Neuronal stem cell (in vitro differentiated cells): ENCODE results near the gene OPN4.
A peak's percentile ranks its signal among the peaks of the same experiment; 100 is the strongest.

Experiments used
- DNase-seq: peaks from one replicate; pipeline ENCODE4 v3.0.0-alpha.2; 2013; ENCODE audit warnings: low spot score
- H2AFZ ChIP-seq: one replicate; pipeline ENCODE4 v1.6.1; 2013; ENCODE audit warnings: mild to moderate bottlenecking, low read length, inconsistent platforms
- H2AK5ac ChIP-seq: 2 replicates; pipeline ENCODE4 v1.6.1; 2013; ENCODE audit warnings: low read depth, mild to moderate bottlenecking, inconsistent platforms, low read length, moderate library complexity, mixed read lengths
- H2BK120ac ChIP-seq: 2 replicates; pipeline ENCODE4 v1.6.1; 2013; ENCODE audit warnings: low read depth, mild to moderate bottlenecking, inconsistent platforms, low read length, moderate library complexity, mixed read lengths
- H2BK12ac ChIP-seq: one replicate; pipeline ENCODE4 v1.6.1; 2013; ENCODE audit warnings: low read length, inconsistent platforms
- H2BK15ac ChIP-seq: 2 replicates; pipeline ENCODE4 v1.6.1; 2013; ENCODE audit warnings: mild to moderate bottlenecking, low read length, inconsistent platforms, mixed read lengths
- H2BK5ac ChIP-seq: one replicate; pipeline ENCODE4 v1.6.1; 2013; ENCODE audit warnings: inconsistent platforms, mild to moderate bottlenecking, low read length, moderate library complexity
- H3K14ac ChIP-seq: one replicate; pipeline ENCODE4 v1.6.1; 2013; ENCODE audit warnings: low read length, inconsistent platforms
- H3K18ac ChIP-seq: 2 replicates; pipeline ENCODE4 v1.6.1; 2013; ENCODE audit warnings: low read length, inconsistent platforms
- H3K23ac ChIP-seq: 2 replicates; pipeline ENCODE4 v1.6.1; 2013; ENCODE audit warnings: low read depth, mild to moderate bottlenecking, mixed read lengths, low read length, inconsistent platforms; ENCODE audit not compliant: poor library complexity
- H3K27ac ChIP-seq: replicated peaks from 3 replicates; pipeline ENCODE4 v1.5.1; 2013; ENCODE audit warnings: low read length, inconsistent platforms
- H3K27me3 ChIP-seq, 3 experiments: 2 replicates each; pipeline ENCODE4 v1.6.1; 2013; ENCODE audit warnings: low read length in 3 of 3, mild to moderate bottlenecking in 2 of 3, inconsistent platforms in 1 of 3, low read depth in 1 of 3, mixed read lengths in 1 of 3, moderate library complexity in 1 of 3; ENCODE audit not compliant: control insufficient read depth in 3 of 3, insufficient read depth in 3 of 3
- H3K36me3 ChIP-seq, 2 donors: replicated peaks in 1 of 2; 2 replicates each; pipeline ENCODE4 v1.6.1; 2013; ENCODE audit warnings: low read length in 2 of 2; ENCODE audit not compliant: control insufficient read depth in 2 of 2, insufficient read depth in 2 of 2
- H3K4ac ChIP-seq: 2 replicates; pipeline ENCODE4 v1.6.1; 2013; ENCODE audit warnings: inconsistent platforms, mild to moderate bottlenecking, low read length, moderate library complexity
- H3K4me1 ChIP-seq, 2 donors: 1 replicate in 1 of 2; 2 replicates in 1 of 2; pipeline ENCODE4 v1.6.1; 2013; ENCODE audit warnings: low read length in 2 of 2, low read depth in 1 of 2; ENCODE audit not compliant: control insufficient read depth in 2 of 2, insufficient read depth in 1 of 2
- H3K4me2 ChIP-seq: one replicate; pipeline ENCODE4 v1.6.1; 2013; ENCODE audit warnings: mild to moderate bottlenecking, low read length, inconsistent platforms; ENCODE audit not compliant: insufficient read depth, poor library complexity, severe bottlenecking
- H3K4me3 ChIP-seq, 2 donors: 2 replicates each; pipeline ENCODE4 v1.5.1; 2013; ENCODE audit warnings: low read length in 2 of 2, mild to moderate bottlenecking in 2 of 2, inconsistent platforms in 1 of 2, moderate library complexity in 1 of 2
- H3K79me1 ChIP-seq: one replicate; pipeline ENCODE4 v1.6.1; 2013; ENCODE audit warnings: low read depth, mild to moderate bottlenecking, inconsistent platforms, low read length, moderate library complexity
- H3K9ac ChIP-seq: one replicate; pipeline ENCODE4 v1.6.1; 2013; ENCODE audit warnings: mild to moderate bottlenecking, low read depth, low read length, inconsistent platforms; ENCODE audit not compliant: poor library complexity
- H3K9me3 ChIP-seq, 2 donors: replicated peaks in 1 of 2; 2 replicates each; pipeline versions ENCODE3 to v1.6.1; 2013; ENCODE audit warnings: low read length in 2 of 2, mild to moderate bottlenecking in 2 of 2, inconsistent platforms in 1 of 2, low read depth in 1 of 2, mixed read lengths in 1 of 2, moderate library complexity in 1 of 2; ENCODE audit not compliant: control insufficient read depth in 2 of 2, insufficient read depth in 1 of 2
- H4K8ac ChIP-seq: one replicate; pipeline ENCODE4 v1.6.1; 2013; ENCODE audit warnings: low read depth, mild to moderate bottlenecking, inconsistent platforms, low read length, moderate library complexity
- H4K91ac ChIP-seq: one replicate; pipeline ENCODE4 v1.6.1; 2013; ENCODE audit warnings: low read length, low read depth, mild to moderate bottlenecking, inconsistent platforms; ENCODE audit not compliant: poor library complexity
- WGBS, 2 donors: extraction: QIAGEN DNeasy Blood & Tissue Kit; methylation state at CpG; one replicate each; pipeline ENCODE4 v1.1.7; 2013; ENCODE audit warnings: missing lambda C conversion rate in 2 of 2, mixed read lengths in 1 of 2; ENCODE audit not compliant: insufficient read length in 2 of 2, insufficient replicate concordance in 1 of 2; ENCODE audit errors: extremely low coverage in 2 of 2; 5-methylcytosine and 5-hydroxymethylcytosine counted together

Gene OPN4

GRCh38 chr10:86699991-86700840 is 45.9 kb downstream of the OPN4 start:
- Histone ChIP-seq H3K23ac (no peak overlapping the region), H3K27ac (no peak overlapping the region), H2BK15ac (no peak overlapping the region), H4K91ac (no peak overlapping the region), H3K4me1 (no peaks in the 10 kb centered on the region), H3K9ac (no peak overlapping the region), H3K18ac (no peak overlapping the region), H3K79me1 (no peaks in the 10 kb centered on the region), H3K4me3 (no peak overlapping the region), H3K4ac (no peak overlapping the region), H4K8ac (no peak overlapping the region), H2BK5ac (no peak overlapping the region), H3K4me2 (no peak overlapping the region), H3K27me3 (peaks cover 0 to 17% (median 0%) of the 10 kb centered on the region in 3 experiments), H2BK120ac (no peak overlapping the region), H2AFZ (no peak overlapping the region), H2BK12ac (no peak overlapping the region), H2AK5ac (peak overlapping the region; percentile 27), H3K9me3 (peaks cover 0 to 3% of the 10 kb centered on the region in 2 donors), H3K36me3 (no peaks in the 10 kb centered on the region), H3K14ac (no peak overlapping the region)
- WGBS, 2 donors: no CpG with 5 or more reads among the region's 9 CpGs
- DNase-seq: no peak

- no peak overlapping the region for H2BK15ac ChIP-seq
- peak overlapping the region; percentile 32 for H3K4ac ChIP-seq
- no peaks in the 10 kb centered on the region for H3K4me1 ChIP-seq
- H3K27ac ChIP-seq: no peak overlapping the region
- no peak overlapping the region for H2BK12ac ChIP-seq
- no peak overlapping the region for H3K4me3 ChIP-seq
- no peak for DNase-seq
- peak overlapping the region; percentile 21 for H3K18ac ChIP-seq
- no peak overlapping the region for H4K91ac ChIP-seq
- no CpG with 5 or more reads among the region's 12 CpGs for WGBS, 2 donors
- H4K8ac ChIP-seq: no peak overlapping the region
- H2BK5ac ChIP-seq: no peak overlapping the region
- H3K4me2 ChIP-seq: no peak overlapping the region
- H2AFZ ChIP-seq: no peak overlapping the region
- no peaks in the 10 kb centered on the region for H3K79me1 ChIP-seq
- H3K9ac ChIP-seq: no peak overlapping the region
- H2AK5ac ChIP-seq: no peak overlapping the region
- no peaks in the 10 kb centered on the region for H3K36me3 ChIP-seq
- H3K27me3 ChIP-seq: peaks cover 0 to 11% (median 0%) of the 10 kb centered on the region in 3 experiments
- no peak overlapping the region for H2BK120ac ChIP-seq
- H3K9me3 ChIP-seq: peaks cover 0 to 3% of the 10 kb centered on the region in 2 donors
- H3K14ac ChIP-seq: no peak overlapping the region
- H3K23ac ChIP-seq: no peak overlapping the region
Observed at GRCh38 chr10:86700851-86701617, 46.7 kb downstream of the OPN4 start.

- no peak overlapping the region for H3K18ac ChIP-seq
- H3K4ac ChIP-seq: no peak overlapping the region
- no peak overlapping the region for H2AFZ ChIP-seq
- peaks cover 0 to 3% of the 10 kb centered on the region in 2 donors for H3K4me1 ChIP-seq
- no peak overlapping the region for H3K14ac ChIP-seq
- H2BK5ac ChIP-seq: no peak overlapping the region
- no peak for DNase-seq
- peaks cover 0 to 9% (median 0%) of the 10 kb centered on the region in 3 experiments for H3K27me3 ChIP-seq
- no peak overlapping the region for H2BK12ac ChIP-seq
- H3K9me3 ChIP-seq: peaks cover 0 to 3% of the 10 kb centered on the region in 2 donors
- no peak overlapping the region for H4K8ac ChIP-seq
- H2AK5ac ChIP-seq: no peak overlapping the region
- no peaks in the 10 kb centered on the region for H3K79me1 ChIP-seq
- no CpG with 5 or more reads among the region's 8 CpGs for WGBS, 2 donors
- H3K27ac ChIP-seq: no peak overlapping the region
- no peak overlapping the region for H3K4me2 ChIP-seq
- H3K23ac ChIP-seq: peak overlapping the region; percentile 66
- H3K36me3 ChIP-seq: no peaks in the 10 kb centered on the region
- H2BK120ac ChIP-seq: no peak overlapping the region
- H3K4me3 ChIP-seq: no peak overlapping the region
- no peak overlapping the region for H3K9ac ChIP-seq
- no peak overlapping the region for H4K91ac ChIP-seq
- H2BK15ac ChIP-seq: no peak overlapping the region
Observed at GRCh38 chr10:86703176-86703575, 48.8 kb downstream of the OPN4 start.

- peaks cover 0 to 3% (median 0%) of the 10 kb centered on the region in 3 experiments for H3K27me3 ChIP-seq
- no peak overlapping the region for H2AFZ ChIP-seq
- peaks cover 4 to 15% of the 10 kb centered on the region in 2 donors for H3K4me1 ChIP-seq
- H3K27ac ChIP-seq: no peak overlapping the region
- H2BK5ac ChIP-seq: no peak overlapping the region
- no peak overlapping the region for H3K23ac ChIP-seq
- peaks cover 0 to 3% of the 10 kb centered on the region in 2 donors for H3K9me3 ChIP-seq
- WGBS, 2 donors: no CpG with 5 or more reads among the region's 1 CpG
- H3K4me3 ChIP-seq: no peak overlapping the region
- no peak overlapping the region for H3K4ac ChIP-seq
- H2BK120ac ChIP-seq: no peak overlapping the region
- no peaks in the 10 kb centered on the region for H3K79me1 ChIP-seq
- H3K18ac ChIP-seq: no peak overlapping the region
- H3K4me2 ChIP-seq: no peak overlapping the region
- H3K14ac ChIP-seq: no peak overlapping the region
- no peak overlapping the region for H3K9ac ChIP-seq
- no peak overlapping the region for H4K91ac ChIP-seq
- no peak overlapping the region for H2AK5ac ChIP-seq
- H2BK12ac ChIP-seq: no peak overlapping the region
- no peak overlapping the region for H2BK15ac ChIP-seq
- peak overlapping the region; percentile 90 for H4K8ac ChIP-seq
- DNase-seq: no peak
- H3K36me3 ChIP-seq: no peaks in the 10 kb centered on the region
Observed at GRCh38 chr10:86705139-86705538, 50.8 kb downstream of the OPN4 start.
